ENCODE measurements around the gene INTS1.

The INTS1 gene

GRCh38 chr7:1503390-1503789, 799 bp downstream of the INTS1 start:
- DNase-seq, result no peak

GRCh38 chr7:1502845-1503244, 1.3 kb downstream of the INTS1 start:
- no peak for DNase-seq

- DNase-seq, result no peak
Measured at GRCh38 chr7:1501487-1502270, 2.5 kb downstream of the INTS1 start.

- no peak for DNase-seq
Measured at GRCh38 chr7:1500064-1500807, 4.0 kb downstream of the INTS1 start.

- DNase-seq, result no peak
Measured at GRCh38 chr7:1499367-1500029, 4.7 kb downstream of the INTS1 start.

GRCh38 chr7:1498370-1499305, 5.6 kb downstream of the INTS1 start:
- no peak for DNase-seq

GRCh38 chr7:1497293-1497927, 6.8 kb downstream of the INTS1 start:
- no peak for DNase-seq

- no peak for DNase-seq
Measured at GRCh38 chr7:1496531-1497292, 7.5 kb downstream of the INTS1 start.

GRCh38 chr7:1495564-1496242, 8.5 kb downstream of the INTS1 start:
- no peak for DNase-seq

- DNase-seq, result no peak
Measured at GRCh38 chr7:1494866-1495563, 9.2 kb downstream of the INTS1 start.

GRCh38 chr7:1494447-1494846, 9.7 kb downstream of the INTS1 start:
- DNase-seq, result no peak

GRCh38 chr7:1493571-1493970, 10.6 kb downstream of the INTS1 start:
- no peak for DNase-seq

- DNase-seq, result no peak
Measured at GRCh38 chr7:1493129-1493528, 11.1 kb downstream of the INTS1 start.

- no peak for DNase-seq
Measured at GRCh38 chr7:1492640-1493039, 11.5 kb downstream of the INTS1 start.

- no peak for DNase-seq
Measured at GRCh38 chr7:1492221-1492620, 12.0 kb downstream of the INTS1 start.

GRCh38 chr7:1490837-1491236, 13.4 kb downstream of the INTS1 start:
- DNase-seq, result no peak

- no peak for DNase-seq
Measured at GRCh38 chr7:1489336-1489735, 14.9 kb downstream of the INTS1 start.

- no peak for DNase-seq
Measured at GRCh38 chr7:1488016-1488415, 16.2 kb downstream of the INTS1 start.

- no peak for DNase-seq
Measured at GRCh38 chr7:1487466-1487865, 16.7 kb downstream of the INTS1 start.

GRCh38 chr7:1486571-1486970, 17.6 kb downstream of the INTS1 start:
- DNase-seq, result no peak

Measured in C1 segment of cervical spinal cord (tissue), 14 donors.